Heart left ventricle (tissue), 16 donors: Measurements from ENCODE around the gene HADHB. TPM values are rescaled to one million over a fixed set of nuclear protein-coding genes. Genes with fewer than 3 reads are reported as not detected.
A peak's percentile ranks its signal among the peaks of the same experiment; 100 is the strongest.

Experiments
- ATAC-seq, 4 donors: fragments of 200-7000 bp; cut with Tn5 transposase; one replicate each; pipeline ENCODE4 v1.9.1; 2020 to 2022; ENCODE audit warnings: moderate library complexity in 4 of 4, mild to moderate bottlenecking in 3 of 4, moderate number of reproducible peaks in 1 of 4
- DNase-seq, 5 donors: peaks; one replicate each; pipeline ENCODE4 v3.0.0-alpha.2; 2020
- H3K27ac ChIP-seq, 12 donors: fragments of 200-600 bp; sonication (generic) in 4 of 12; one replicate each; pipeline versions ENCODE4 v1.5.0 to v1.8.0; 2016 to 2022; ENCODE audit warnings: mild to moderate bottlenecking in 2 of 12
- H3K27me3 ChIP-seq, 9 donors: fragments of 200-600 bp; sonication (generic) in 2 of 9; one replicate each; pipeline versions ENCODE4 v1.5.1 to v1.8.0; 2016 to 2022; ENCODE audit warnings: mild to moderate bottlenecking in 3 of 9
- H3K36me3 ChIP-seq, 9 donors: fragments of 200-600 bp; sonication (generic) in 2 of 9; one replicate each; pipeline versions ENCODE4 v1.5.0 to v1.8.0; 2018 to 2022; ENCODE audit warnings: mild to moderate bottlenecking in 2 of 9
- H3K4me1 ChIP-seq, 12 donors: fragments of 200-600 bp; sonication (generic) in 4 of 12; one replicate each; pipeline versions ENCODE4 v1.5.0 to v1.8.0; 2016 to 2022; ENCODE audit warnings: mild to moderate bottlenecking in 3 of 12
- H3K4me3 ChIP-seq, 12 donors: fragments of 200-600 bp; sonication (generic) in 4 of 12; one replicate each; pipeline versions ENCODE4 v1.5.0 to v1.8.0; 2017 to 2022; ENCODE audit warnings: mild to moderate bottlenecking in 9 of 12, moderate library complexity in 4 of 12
- H3K9me3 ChIP-seq, 12 donors: fragments of 200-600 bp; sonication (generic) in 4 of 12; one replicate each; pipeline versions ENCODE4 v1.5.0 to v1.8.0; 2016 to 2022; ENCODE audit warnings: mild to moderate bottlenecking in 1 of 12
- CTCF ChIP-seq, 12 donors: fragments of 200-600 bp; sonication (generic) in 4 of 12; IDR thresholded peaks; one replicate each; pipeline versions ENCODE4 v1.5.0 to v1.8.0; 2018 to 2022; ENCODE audit warnings: antibody characterized with exemption in 12 of 12, mild to moderate bottlenecking in 5 of 12
- POLR2A ChIP-seq, 2 donors: fragments of 450-650 bp; IDR thresholded peaks; one replicate each; pipeline ENCODE4 v1.6.1; 2017; ENCODE audit warnings: antibody characterized with exemption in 2 of 2, mild to moderate bottlenecking in 2 of 2, moderate library complexity in 2 of 2
- WGBS, 4 donors: extraction: QIAGEN DNeasy Blood & Tissue Kit in 2 of 4; methylation state at CpG; one replicate each; pipeline versions ENCODE4 v1.1.5 to v1.1.7; 2013 to 2018; 5-methylcytosine and 5-hydroxymethylcytosine counted together
- intact Hi-C, 10 donors: fragments of 100-400 bp; cut with DNase I; formaldehyde crosslinking; loops; one replicate each; pipeline versions ENCODE4 v1.11.1 to v1.14.2; 2022
- polyA plus RNA-seq, 2 donors: library from polyadenylated mRNA; stranded (reverse); fragments of 200-250 nt; gene quantifications; one replicate each; pipeline ENCODE4 v1.2.3, GENCODE V29; 2013
- total RNA-seq, 9 donors: library from RNA; depleted of rRNA in 2 of 9; stranded (reverse); fragments of >200 nt in 2 of 9; fragmentation: NEBNext Ultra II Directional in 3 of 9; extraction: Animal tissue kit (Norgen Biotek cat#: 25700) in 3 of 9; gene quantifications; one replicate each; pipeline versions ENCODE4 v1.1.0 to v1.2.4, GENCODE V29; 2016 to 2023
- donor health status: ischemic (EF 13 %, LVEDD 7.1; RV severe dilation, severe dysfunction).
- donor health status: healthy with polysubstance abuse.
- donor health status: DM: no; HTN: yes; CAD: no.
- donor health status: DM: no; HTN: no; CAD: no.
- donor health status: ischemic (EF 25% LVEDD 6.9; RV normal size, moderate dysfunction).
- donor health status: ischemic (EF 25% LVEDD 5.7; RV mildly dilated, moderate dysfunction).
- donor health status: healthy.
- donor health status: DM: yes; HTN: yes; CAD: no.
- donor health status: ischemic (EF 35%, LVEDD 5.7; RV mildly dilated, moderate dysfunction).
- donor health status: nonischemic (EF 11% LVEDD 7.7; RV severe dilation, severe dysfunction).
- donor health status: DM: yes; HTN: yes; CAD: no.
- donor health status: PGD.
- donor health status: ischemic (EF 29% LVEDD 5.4; RV normal size, mild dysfunction).
- donor health status: nonischemic (EF 23%, LVEDD 6.1; RV moderate dilation, normal function).

Gene HADHB
- total and polyA plus RNA-seq, 11 donors: 526 to 1,915 (median 797) TPM

GRCh38 chr2:26298286-26298637 lies 53.5 kb downstream of the HADHB start:
- Histone ChIP-seq H3K4me3 (peak overlapping the region in 11 of 12 donors; percentile 45 to 82 (median 62)), H3K27ac (peak overlapping the region in 8 of 12 donors; percentile 28 to 94 (median 74)), H3K36me3 (no peaks in the 10 kb centered on the region), H3K9me3 (no peaks in the 10 kb centered on the region), H3K27me3 (no peaks in the 10 kb centered on the region), H3K4me1 (peaks cover 0 to 19% (median 5%) of the 10 kb centered on the region in 12 donors)
- intact Hi-C loops: no loop called here
- ATAC-seq: no peak
- DNase-seq: no peak
- no peak for TF ChIP-seq CTCF (IDR thresholded peaks at IDR 0.05)
- no peak for TF ChIP-seq POLR2A (IDR thresholded peaks at IDR 0.05)
- 55 to 78% (median 64%) methylated on average over 17 of the region's 17 CpGs for whole genome bisulfite sequencing, 4 donors

GRCh38 chr2:26298638-26299393 lies 54.1 kb downstream of the HADHB start:
- intact Hi-C loops: no loop called here
- H3K4me1 ChIP-seq: peaks cover 0 to 19% (median 5%) of the 10 kb centered on the region in 12 donors
- no peaks in the 10 kb centered on the region for H3K27me3 ChIP-seq
- H3K4me3 ChIP-seq: peak overlapping the region; percentile 35 to 82 (median 61)
- DNase-seq (peak in 2 of 5 donors; percentile 32 to 38), ATAC-seq (peak; percentile 45 to 73 (median 72))
- TF ChIP-seq POLR2A (IDR thresholded peaks at IDR 0.05): no peak
- WGBS, 4 donors: 9 to 16% (median 14%) methylated on average over 30 of the region's 30 CpGs
- no peaks in the 10 kb centered on the region for H3K36me3 ChIP-seq
- peak overlapping the region in 11 of 12 donors; percentile 28 to 94 (median 68) for H3K27ac ChIP-seq
- H3K9me3 ChIP-seq: no peaks in the 10 kb centered on the region

DNA sequence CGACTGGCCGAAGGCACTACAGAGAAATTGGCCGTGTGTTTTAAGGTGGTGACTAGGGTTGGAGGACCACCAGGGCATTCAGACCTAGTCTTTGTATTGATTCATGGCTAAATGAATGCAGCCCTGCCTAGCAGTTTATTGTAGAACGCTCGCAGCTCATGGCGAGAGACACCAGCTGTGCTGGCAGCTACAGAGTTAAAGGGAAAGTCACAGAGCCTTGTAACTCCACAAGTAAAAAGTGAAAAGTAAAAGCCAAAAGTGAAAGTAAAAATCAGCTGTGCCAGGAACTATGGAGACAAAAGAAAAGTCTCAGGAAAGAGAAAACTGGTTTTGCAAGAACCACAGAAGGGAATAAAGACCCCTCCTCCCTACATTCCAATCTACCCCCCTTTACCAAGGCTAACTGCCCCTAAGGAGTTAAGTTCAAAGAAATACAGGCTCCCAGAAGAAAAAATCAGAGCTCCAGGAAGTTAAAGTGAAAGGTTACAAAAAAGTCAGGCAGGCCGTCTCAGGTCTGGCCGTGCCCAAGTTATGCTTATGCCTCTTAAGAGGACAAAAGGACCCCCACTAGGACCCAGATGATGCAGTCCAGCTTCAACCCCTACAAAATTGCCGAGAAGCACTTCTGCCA lies 54.8 kb downstream of the HADHB start:
- intact Hi-C loops: no loop called here
- peaks cover 0 to 19% (median 5%) of the 10 kb centered on the region in 12 donors for H3K4me1 ChIP-seq
- peak overlapping the region in 11 of 12 donors; percentile 28 to 94 (median 68) for H3K27ac ChIP-seq
- H3K36me3 ChIP-seq: no peaks in the 10 kb centered on the region
- no peak for TF ChIP-seq CTCF (IDR thresholded peaks at IDR 0.05)
- no peak for TF ChIP-seq POLR2A (IDR thresholded peaks at IDR 0.05)
- 2 to 8% (median 5%) methylated on average over 9 of the region's 9 CpGs for WGBS, 4 donors
- H3K27me3 ChIP-seq: no peaks in the 10 kb centered on the region
- DNase-seq (no peak), ATAC-seq (peak; percentile 43 to 62 (median 56))
- peak overlapping the region; percentile 35 to 82 (median 61) for H3K4me3 ChIP-seq
- H3K9me3 ChIP-seq: no peaks in the 10 kb centered on the region

GRCh38 chr2:26300234-26300925 lies 55.6 kb downstream of the HADHB start:
- no peaks in the 10 kb centered on the region for H3K36me3 ChIP-seq
- 49 to 55% (median 52%) methylated on average over 22 of the region's 22 CpGs for WGBS, 4 donors
- H3K27ac ChIP-seq: peak overlapping the region in 11 of 12 donors; percentile 14 to 94 (median 68)
- ATAC-seq (peak in 3 of 4 donors; percentile 11 to 34 (median 19)), DNase-seq (peak in 1 of 5 donors; percentile 45)
- TF ChIP-seq POLR2A (IDR thresholded peaks at IDR 0.05) (no peak), CTCF (IDR thresholded peaks at IDR 0.05) (no peak)
- peaks cover 0 to 19% (median 5%) of the 10 kb centered on the region in 12 donors for H3K4me1 ChIP-seq
- no peaks in the 10 kb centered on the region for H3K9me3 ChIP-seq
- peak overlapping the region in 11 of 12 donors; percentile 45 to 82 (median 62) for H3K4me3 ChIP-seq
- intact Hi-C loops: no loop called here
- H3K27me3 ChIP-seq: no peaks in the 10 kb centered on the region
